Left forelimb (tissue), 1 donor: ENCODE results near the gene TTLL5.

Experiments
- DNase-seq: peaks from one replicate; pipeline ENCODE4 v3.0.0-alpha.2; 2018; ENCODE audit warnings: low spot score

The TTLL5 gene

GRCh38 chr14:75702616-75703261 is 41.7 kb downstream of the TTLL5 start:
- no peak for DNase-seq

GRCh38 chr14:75703467-75703866 is 42.4 kb downstream of the TTLL5 start:
- no peak for DNase-seq

GRCh38 chr14:75705014-75705413 is 44.0 kb downstream of the TTLL5 start:
- no peak for DNase-seq

DNA sequence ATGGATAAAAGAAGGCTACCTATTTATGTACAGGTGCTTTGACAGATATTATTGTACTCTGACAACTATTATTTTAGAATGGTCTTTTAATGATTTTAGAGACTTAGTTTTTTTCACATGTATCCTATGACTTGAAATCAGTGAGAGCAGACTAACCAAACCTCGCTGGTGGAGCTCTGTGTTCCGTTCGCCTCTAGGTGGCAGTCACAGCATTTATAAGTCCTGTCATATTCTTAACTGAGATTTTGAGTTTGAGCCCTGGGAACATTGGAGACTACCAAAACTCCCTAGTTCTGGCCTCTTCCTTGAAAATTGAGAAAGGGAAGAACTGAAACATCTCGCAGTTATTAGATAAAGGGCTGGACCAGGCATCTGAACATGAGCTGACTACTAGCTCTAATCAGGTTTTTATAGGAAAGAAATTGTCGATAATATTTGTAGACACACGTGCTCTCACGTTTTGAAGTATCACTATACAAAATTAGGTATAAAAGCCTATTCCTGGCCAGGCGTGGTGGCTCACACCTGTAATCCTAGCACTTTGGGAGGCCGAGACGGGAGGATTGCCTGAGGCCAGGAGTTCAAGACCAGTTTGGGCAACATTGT is 48.3 kb downstream of the TTLL5 start:
- DNase-seq = peak; percentile 79

GRCh38 chr14:75711105-75711795 is 50.2 kb downstream of the TTLL5 start:
- DNase-seq = no peak

DNA sequence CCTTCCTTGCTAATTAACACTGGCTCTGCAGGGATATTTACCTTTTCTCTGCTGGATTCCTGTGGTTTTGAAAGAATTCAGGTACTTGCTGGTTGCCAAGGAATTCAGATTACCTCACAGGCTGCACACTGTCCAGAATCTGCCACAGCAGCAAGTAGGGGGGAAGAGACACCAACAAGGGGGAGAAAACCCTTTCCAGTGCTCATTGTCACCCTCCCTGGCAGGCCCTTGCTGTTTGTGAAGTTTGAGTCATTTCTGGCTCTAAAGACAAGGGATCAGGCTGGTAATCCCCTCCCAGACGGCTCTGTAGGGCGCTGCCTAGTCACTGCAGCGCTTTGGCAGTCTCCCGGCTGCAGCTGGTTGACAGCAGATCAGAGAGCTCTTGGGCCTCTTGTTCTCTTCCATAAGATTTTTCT is 50.8 kb downstream of the TTLL5 start:
- peak; percentile 70 for DNase-seq

- no peak for DNase-seq
These were observed 53.9 kb downstream of the TTLL5 start for GRCh38 chr14:75714991-75715390.

GRCh38 chr14:75715926-75716780 is 55.1 kb downstream of the TTLL5 start:
- DNase-seq = no peak

GRCh38 chr14:75717729-75718128 is 56.7 kb downstream of the TTLL5 start:
- no peak for DNase-seq

GRCh38 chr14:75718199-75718598 is 57.2 kb downstream of the TTLL5 start:
- no peak for DNase-seq

GRCh38 chr14:75720116-75720515 is 59.1 kb downstream of the TTLL5 start:
- no peak for DNase-seq

DNA sequence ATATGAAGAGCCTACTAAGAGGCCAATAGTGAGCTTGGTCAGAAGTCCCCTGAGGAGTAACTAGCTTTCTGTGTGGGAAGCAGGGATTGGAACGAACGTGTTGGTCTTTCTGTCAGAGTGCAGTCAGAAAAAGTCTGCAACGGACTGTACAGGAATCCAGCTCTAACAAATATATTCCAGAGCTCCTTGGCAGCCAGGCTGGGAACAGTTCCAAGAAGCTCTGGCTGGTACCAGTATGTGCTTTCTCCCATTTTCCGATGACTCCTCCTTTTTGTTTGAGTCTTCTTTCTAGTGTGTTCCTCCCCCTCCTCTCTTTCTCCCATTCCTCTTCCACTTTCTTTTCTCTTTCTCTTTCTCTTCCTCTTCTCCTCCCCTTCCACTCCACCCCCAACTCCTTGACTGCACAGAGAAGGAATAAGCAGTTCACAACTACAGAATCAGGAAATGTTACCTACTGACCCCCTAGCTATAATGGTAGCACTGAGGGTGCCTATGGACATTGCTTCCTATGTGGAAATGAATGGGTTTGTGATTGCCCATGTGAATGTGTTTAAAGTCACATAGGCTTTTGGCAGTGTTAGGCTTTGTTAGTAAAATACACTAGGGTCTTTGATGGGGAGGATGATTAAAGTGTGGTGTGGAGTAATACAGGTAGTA is 59.9 kb downstream of the TTLL5 start:
- DNase-seq = no peak

- no peak for DNase-seq
These were observed 62.7 kb downstream of the TTLL5 start for GRCh38 chr14:75723716-75724115.

DNA sequence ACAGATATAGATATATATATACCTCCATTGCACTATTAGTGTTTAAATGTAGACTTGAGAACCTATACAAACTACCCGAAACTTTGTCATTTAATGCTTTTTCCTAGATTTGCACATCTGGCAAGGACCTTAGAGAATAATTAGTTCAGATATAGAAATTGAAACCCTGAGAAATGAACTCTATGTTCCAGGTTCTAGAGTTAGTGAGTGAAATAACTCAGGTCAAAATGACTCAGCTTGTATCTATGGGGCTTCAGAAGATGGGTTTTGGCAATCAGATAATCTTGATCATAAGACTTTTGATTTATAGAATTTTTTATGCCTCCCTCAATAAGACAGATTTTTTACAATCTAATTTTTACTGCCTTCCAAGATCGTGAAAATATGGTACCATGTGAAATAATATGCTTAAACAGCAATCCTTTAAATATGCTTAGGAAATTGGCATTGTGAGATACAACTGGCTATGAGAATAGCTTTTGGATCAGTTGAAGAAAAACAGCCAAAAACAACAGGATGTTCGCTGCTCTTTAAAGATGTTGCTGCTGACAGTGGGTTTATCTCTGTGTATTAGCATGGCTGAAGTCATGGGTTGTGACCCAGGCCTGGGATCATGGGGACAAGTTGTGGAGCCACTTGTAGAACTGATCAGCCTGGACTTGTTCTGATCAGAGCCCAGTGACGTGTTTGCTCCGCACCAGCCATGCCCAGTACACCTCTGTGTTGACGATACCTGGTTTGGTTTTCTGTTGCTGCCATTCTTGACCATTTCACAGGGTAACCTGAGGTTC is 63.6 kb downstream of the TTLL5 start:
- no peak for DNase-seq

GRCh38 chr14:75725481-75725880 is 64.4 kb downstream of the TTLL5 start:
- no peak for DNase-seq

DNA sequence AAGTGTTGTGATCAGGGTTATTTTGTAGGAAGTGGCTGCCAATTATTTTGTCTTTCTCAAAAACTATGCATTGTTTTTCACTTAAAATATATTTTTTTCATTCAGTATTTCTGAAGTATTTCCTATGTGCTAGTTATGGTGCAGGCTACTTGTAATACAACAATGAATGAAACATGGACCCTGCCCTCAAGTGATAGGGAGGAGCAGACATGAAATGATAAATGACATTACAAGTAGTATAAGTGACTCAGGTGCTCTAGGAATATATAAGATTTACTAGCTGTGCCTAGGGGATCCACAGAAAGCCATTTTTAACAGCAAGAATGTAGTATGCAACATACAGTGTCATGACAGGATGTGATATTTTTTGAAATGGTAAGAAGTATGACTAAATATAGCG is 65.3 kb downstream of the TTLL5 start:
- DNase-seq = no peak

DNA sequence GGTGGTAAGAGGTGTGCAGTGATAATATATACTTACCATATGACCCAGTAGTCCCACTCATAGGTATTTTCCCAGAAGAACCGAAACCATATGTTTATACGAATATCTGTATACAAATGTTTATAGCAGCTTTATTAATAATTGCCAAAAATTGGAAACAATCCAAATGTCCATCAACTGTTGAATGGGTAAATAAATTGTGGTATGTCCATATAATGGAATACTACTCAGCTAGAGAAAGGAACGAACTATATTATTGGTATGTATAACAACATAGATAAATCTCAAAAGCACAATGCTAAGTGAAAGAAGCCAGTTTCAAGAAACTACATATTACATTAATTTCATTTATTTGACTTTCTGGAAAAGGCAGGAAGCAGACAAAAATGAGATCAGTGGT is 66.1 kb downstream of the TTLL5 start:
- no peak for DNase-seq

DNA sequence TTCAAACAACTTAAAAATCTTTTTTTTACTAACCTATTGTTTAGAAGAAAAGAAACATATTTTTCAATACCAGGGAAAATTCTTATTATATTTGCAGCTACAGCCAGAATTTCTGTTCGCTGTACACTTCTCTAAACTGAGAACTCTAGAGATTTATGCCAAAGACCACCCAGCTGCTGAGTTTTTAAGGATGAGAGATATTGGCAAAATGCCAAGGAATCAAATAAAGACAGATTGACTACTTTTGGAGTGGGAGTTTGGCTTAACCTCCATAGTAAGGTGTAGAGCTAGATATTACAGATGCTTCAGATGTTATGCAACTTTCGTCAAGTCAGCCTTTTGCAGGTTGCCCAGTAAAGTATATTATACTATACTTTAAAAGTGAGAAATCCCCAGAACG is 71.8 kb downstream of the TTLL5 start:
- DNase-seq = no peak

DNA sequence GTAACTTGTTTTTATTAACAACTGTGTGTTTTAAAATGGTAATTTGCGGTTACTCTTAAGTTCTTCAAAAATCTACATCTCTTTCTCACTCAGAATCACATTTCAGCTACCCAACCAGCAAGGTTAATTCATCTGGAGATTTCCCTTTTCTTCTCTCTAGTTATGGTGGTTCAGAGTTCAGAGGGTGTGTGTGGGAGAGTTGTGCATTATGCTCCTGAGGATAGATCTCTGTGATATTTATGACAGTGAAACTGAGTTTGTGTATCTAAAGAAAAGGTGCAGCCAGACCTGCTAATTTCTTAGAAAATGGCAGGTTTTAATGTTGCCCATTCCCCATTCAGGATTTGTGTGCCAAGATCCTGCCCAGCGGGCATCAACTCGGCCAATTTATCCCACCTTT is 73.8 kb downstream of the TTLL5 start:
- no peak for DNase-seq

GRCh38 chr14:75736845-75737485 is 75.9 kb downstream of the TTLL5 start:
- DNase-seq = no peak

DNA sequence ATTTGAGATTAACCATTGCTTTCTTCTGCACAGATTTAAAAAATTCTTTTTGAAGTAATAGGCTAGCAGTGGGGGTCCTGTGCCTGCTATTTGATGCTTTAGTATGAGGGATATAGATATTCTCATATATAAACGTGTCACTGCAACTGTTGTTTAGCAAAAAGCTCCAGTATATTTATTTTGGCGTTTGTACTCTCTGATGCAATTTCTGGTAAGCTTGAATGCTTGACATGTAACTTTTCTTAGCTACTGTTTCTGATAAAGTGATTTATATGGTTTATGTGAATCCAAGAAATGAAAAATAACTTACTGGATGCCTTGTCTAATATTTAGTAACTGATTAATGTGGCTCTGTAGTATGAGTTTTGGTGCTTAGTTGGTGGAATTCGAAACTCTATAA is 77.1 kb downstream of the TTLL5 start:
- DNase-seq = no peak
